Osteoblast (primary cell): ENCODE measurements around the gene CBX8. TPM values are rescaled to one million over a fixed set of nuclear protein-coding genes. Genes with fewer than 3 reads are reported as not detected.

Experiments used
- DNase-seq: peaks from one replicate; pipeline ENCODE4 v3.0.0; 2011; ENCODE audit warnings: low spot score, mixed read lengths; ENCODE audit not compliant: insufficient read length; ENCODE audit errors: missing footprints
- H2AFZ ChIP-seq: 2 replicates; pipeline ENCODE4 v1.6.0; 2011; ENCODE audit warnings: mild to moderate bottlenecking, low read length
- H3K27ac ChIP-seq: 2 replicates; pipeline ENCODE4 v1.5.1; 2011; ENCODE audit warnings: mild to moderate bottlenecking, low read depth, low read length, moderate library complexity
- H3K27me3 ChIP-seq: 2 replicates; pipeline ENCODE4 v1.6.0; 2012; ENCODE audit warnings: mild to moderate bottlenecking, control low read depth, inconsistent platforms, low read length, moderate library complexity; ENCODE audit not compliant: insufficient read depth
- H3K36me3 ChIP-seq: 2 replicates; pipeline ENCODE4 v1.5.1; 2011; ENCODE audit warnings: mild to moderate bottlenecking, low read length, control low read depth, moderate library complexity; ENCODE audit not compliant: insufficient read depth
- H3K4me1 ChIP-seq: 2 replicates; pipeline ENCODE4 v1.5.1; 2011; ENCODE audit warnings: mild to moderate bottlenecking, low read length, control low read depth, moderate library complexity; ENCODE audit not compliant: insufficient read depth
- H3K4me2 ChIP-seq: 2 replicates; pipeline ENCODE4 v1.6.0; 2011; ENCODE audit warnings: mild to moderate bottlenecking, low read length; ENCODE audit not compliant: insufficient read depth
- H3K4me3 ChIP-seq: fragments of 200-600 bp; sonication (generic); 3 replicates; pipeline ENCODE4 v1.5.1; 2012; ENCODE audit warnings: mild to moderate bottlenecking, low read length, inconsistent platforms; ENCODE audit not compliant: insufficient read depth
- H3K79me2 ChIP-seq: 2 replicates; pipeline ENCODE4 v1.6.0; 2012; ENCODE audit warnings: mild to moderate bottlenecking, low read length, control low read depth, inconsistent platforms; ENCODE audit not compliant: insufficient read depth
- H3K9me3 ChIP-seq: 2 replicates; pipeline ENCODE4 v1.5.1; 2011; ENCODE audit warnings: low read depth, low read length, control low read depth
- H4K20me1 ChIP-seq: 2 replicates; pipeline ENCODE4 v1.6.0; 2012; ENCODE audit warnings: mild to moderate bottlenecking, low read length, control low read depth; ENCODE audit not compliant: insufficient read depth
- CTCF ChIP-seq: IDR thresholded peaks from 2 replicates; pipeline ENCODE4 v1.5.1; 2011; ENCODE audit warnings: mild to moderate bottlenecking, low read depth, low read length, moderate library complexity; ENCODE audit errors: extremely low read depth
- total RNA-seq: library from RNA; depleted of rRNA; stranded (reverse); fragments of >200 nt; gene quantifications from 2 replicates; pipeline ENCODE4 v1.2.3, GENCODE V29; 2012

Gene CBX8
- total RNA-seq, 1 donor = 3.3 TPM

GRCh38 chr17:79754370-79754769 lies 42.5 kb downstream of the CBX8 start:
- no peak overlapping the region for H3K27ac ChIP-seq
- H3K79me2 ChIP-seq = no peaks in the 10 kb centered on the region
- H3K4me1 ChIP-seq = peaks cover 4% of the 10 kb centered on the region
- H3K4me2 ChIP-seq = no peak overlapping the region
- no peaks in the 10 kb centered on the region for H4K20me1 ChIP-seq
- no peaks in the 10 kb centered on the region for H3K36me3 ChIP-seq
- peaks cover 12% of the 10 kb centered on the region for H3K27me3 ChIP-seq
- H3K9me3 ChIP-seq = no peaks in the 10 kb centered on the region
- no peak overlapping the region for H3K4me3 ChIP-seq
- peak; percentile 43 for DNase-seq
- H2AFZ ChIP-seq = no peak overlapping the region
- TF ChIP-seq CTCF = no peak

GRCh38 chr17:79752175-79752574 lies 44.7 kb downstream of the CBX8 start:
- DNase-seq = peak; percentile 67
- Histone ChIP-seq H3K4me1 (peaks cover 4% of the 10 kb centered on the region), H3K27me3 (peaks cover 33% of the 10 kb centered on the region), H3K4me3 (no peak overlapping the region), H3K27ac (no peak overlapping the region), H3K79me2 (no peaks in the 10 kb centered on the region), H2AFZ (no peak overlapping the region), H4K20me1 (no peaks in the 10 kb centered on the region), H3K36me3 (no peaks in the 10 kb centered on the region), H3K9me3 (no peaks in the 10 kb centered on the region), H3K4me2 (no peak overlapping the region)
- no peak for TF ChIP-seq CTCF

- Histone ChIP-seq H3K4me3 (no peak overlapping the region), H3K27me3 (peaks cover 43% of the 10 kb centered on the region), H3K4me2 (no peak overlapping the region), H3K4me1 (peaks cover 4% of the 10 kb centered on the region), H3K9me3 (no peaks in the 10 kb centered on the region), H3K79me2 (no peaks in the 10 kb centered on the region), H3K27ac (no peak overlapping the region), H4K20me1 (no peaks in the 10 kb centered on the region), H3K36me3 (no peaks in the 10 kb centered on the region), H2AFZ (no peak overlapping the region)
- DNase-seq = peak; percentile 17
- TF ChIP-seq CTCF = no peak
These were observed 46.0 kb downstream of the CBX8 start for GRCh38 chr17:79750650-79751545.

GRCh38 chr17:79749958-79750357 lies 46.9 kb downstream of the CBX8 start:
- TF ChIP-seq CTCF = no peak
- no peaks in the 10 kb centered on the region for H3K9me3 ChIP-seq
- no peak overlapping the region for H3K4me2 ChIP-seq

More at GRCh38 chr17:79749958-79750357, 46.9 kb downstream of the CBX8 start:
- Histone ChIP-seq H2AFZ (no peak overlapping the region), H3K27ac (no peak overlapping the region), H3K4me1 (peaks cover 4% of the 10 kb centered on the region), H4K20me1 (no peaks in the 10 kb centered on the region), H3K79me2 (no peaks in the 10 kb centered on the region), H3K4me3 (no peak overlapping the region), H3K27me3 (peaks cover 51% of the 10 kb centered on the region), H3K36me3 (no peaks in the 10 kb centered on the region)
- DNase-seq = no peak
